SK-N-SH treated with all-trans-retinoic acid at 6 μM for 48 hours (cell line): ENCODE measurements around the gene PTPRD.

ENCODE experiments used
- ATAC-seq: fragments of 200-7000 bp; cut with Tn5 transposase; 3 replicates; pipeline ENCODE4 v1.9.1; 2020; ENCODE audit warnings: mild to moderate bottlenecking, moderate library complexity
- BACH2 ChIP-seq: fragments of 250-450 bp; sonication (Bioruptor Pico); IDR thresholded peaks from 2 replicates; pipeline ENCODE4 v1.9.0; 2021; ENCODE audit warnings: mild to moderate bottlenecking, borderline replicate concordance
- CSDC2 ChIP-seq: fragments of 250-450 bp; sonication (Bioruptor Pico); IDR thresholded peaks from 2 replicates; pipeline ENCODE4 v1.5.0; 2020; ENCODE audit warnings: mild to moderate bottlenecking, moderate library complexity
- ESRRG ChIP-seq: fragments of 250-450 bp; sonication (Bioruptor Pico); IDR thresholded peaks from 2 replicates; pipeline ENCODE4 v1.6.1; 2021; ENCODE audit warnings: mild to moderate bottlenecking
- GLIS3 ChIP-seq: fragments of 250-450 bp; sonication (Bioruptor Pico); IDR thresholded peaks from 2 replicates; pipeline ENCODE4 v1.5.0; 2020; ENCODE audit warnings: mild to moderate bottlenecking, moderate library complexity
- OSR1 ChIP-seq: fragments of 250-450 bp; sonication (Bioruptor Pico); IDR thresholded peaks from 2 replicates; pipeline ENCODE4 v1.8.0; 2022; ENCODE audit warnings: moderate library complexity, mild to moderate bottlenecking, inconsistent platforms
- PPARA ChIP-seq: fragments of 250-450 bp; sonication (Bioruptor Pico); IDR thresholded peaks from 2 replicates; pipeline ENCODE4 v1.5.0; 2020; ENCODE audit warnings: mild to moderate bottlenecking, borderline replicate concordance
- RARB ChIP-seq: fragments of 250-450 bp; sonication (Bioruptor Pico); IDR thresholded peaks from 2 replicates; pipeline ENCODE4 v1.8.0; 2021; ENCODE audit warnings: mild to moderate bottlenecking, moderate library complexity
- SNAI2 ChIP-seq: fragments of 250-450 bp; sonication (Bioruptor Pico); IDR thresholded peaks from 2 replicates; pipeline ENCODE4 v1.5.0; 2020; ENCODE audit warnings: mild to moderate bottlenecking, moderate library complexity
- TCF4 ChIP-seq: fragments of 250-450 bp; sonication (Bioruptor Pico); IDR thresholded peaks from 2 replicates; pipeline ENCODE4 v1.8.0; 2021; ENCODE audit warnings: mild to moderate bottlenecking, moderate library complexity, borderline replicate concordance
- TOX ChIP-seq: fragments of 250-450 bp; sonication (Bioruptor Pico); IDR thresholded peaks from 2 replicates; pipeline ENCODE4 v1.8.0; 2021; ENCODE audit warnings: mild to moderate bottlenecking, moderate library complexity, borderline replicate concordance
- ZFP3 ChIP-seq: fragments of 250-450 bp; sonication (Bioruptor Pico); IDR thresholded peaks from 2 replicates; pipeline ENCODE4 v1.5.0; 2020; ENCODE audit warnings: mild to moderate bottlenecking, moderate library complexity
- ZNF565 ChIP-seq: fragments of 450-650 bp; formaldehyde crosslinking; conservative IDR thresholded peaks from 2 replicates; pipeline ENCODE4 v1.5.0; 2020; ENCODE audit warnings: low read depth, mild to moderate bottlenecking, moderate library complexity
- ZNF70 ChIP-seq: fragments of 450-650 bp; formaldehyde crosslinking; IDR thresholded peaks from 2 replicates; pipeline ENCODE4 v1.5.0; 2020; ENCODE audit warnings: mild to moderate bottlenecking, moderate library complexity
- ZNF8 ChIP-seq: fragments of 450-650 bp; formaldehyde crosslinking; IDR thresholded peaks from 2 replicates; pipeline ENCODE4 v1.5.0; 2020; ENCODE audit warnings: mild to moderate bottlenecking, moderate library complexity
- TF ChIP-seq, protein P1 (sequence below): fragments of 250-450 bp; sonication (Bioruptor Pico); IDR thresholded peaks from 2 replicates; pipeline ENCODE4 v1.5.1; 2020; ENCODE audit warnings: low read depth, mild to moderate bottlenecking, moderate library complexity
- TF ChIP-seq, protein P2 (sequence below): fragments of 250-450 bp; sonication (Bioruptor Pico); IDR thresholded peaks from 2 replicates; pipeline ENCODE4 v1.5.1; 2021; ENCODE audit warnings: mild to moderate bottlenecking, moderate library complexity
- TF ChIP-seq, protein P3 (sequence below): fragments of 250-450 bp; sonication (Bioruptor Pico); IDR thresholded peaks from 2 replicates; pipeline ENCODE4 v1.8.0; 2021; ENCODE audit warnings: low read depth, mild to moderate bottlenecking, moderate library complexity, borderline replicate concordance
- TF ChIP-seq, protein P4 (sequence below): fragments of 250-450 bp; sonication (Bioruptor Pico); IDR thresholded peaks from 2 replicates; pipeline ENCODE4 v1.5.0; 2020; ENCODE audit warnings: mild to moderate bottlenecking, moderate library complexity
- TF ChIP-seq, protein P5 (sequence below): fragments of 250-450 bp; sonication (Bioruptor Pico); IDR thresholded peaks from 2 replicates; pipeline ENCODE4 v1.8.0; 2020; ENCODE audit warnings: mild to moderate bottlenecking, moderate library complexity, borderline replicate concordance

Gene PTPRD

DNA sequence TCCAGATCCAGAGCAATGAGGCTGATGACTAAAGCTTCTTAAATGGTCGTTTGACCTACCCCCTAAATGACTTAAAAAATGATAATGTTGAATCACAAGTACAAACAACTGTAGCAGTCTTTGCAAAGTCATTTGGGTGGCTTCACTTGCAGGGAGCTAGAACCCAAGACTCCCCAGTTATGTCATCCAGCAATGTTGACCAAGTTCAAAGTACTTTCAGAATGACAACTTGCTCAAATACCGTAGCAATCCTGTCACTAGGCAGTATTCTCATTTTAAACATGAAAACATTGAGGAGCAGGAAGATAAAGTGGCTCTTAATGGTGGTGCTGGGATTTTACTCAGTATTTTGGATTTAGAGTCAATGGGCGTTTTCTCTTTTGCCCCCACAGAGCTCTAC is 1596.2 kb downstream of the PTPRD start:
- no peak for ATAC-seq
- TF ChIP-seq SNAI2 (CRISPR knock-in tag) (no peak), ZNF565 (CRISPR knock-in tag) (no peak), BACH2 (CRISPR knock-in tag) (no peak)

DNA sequence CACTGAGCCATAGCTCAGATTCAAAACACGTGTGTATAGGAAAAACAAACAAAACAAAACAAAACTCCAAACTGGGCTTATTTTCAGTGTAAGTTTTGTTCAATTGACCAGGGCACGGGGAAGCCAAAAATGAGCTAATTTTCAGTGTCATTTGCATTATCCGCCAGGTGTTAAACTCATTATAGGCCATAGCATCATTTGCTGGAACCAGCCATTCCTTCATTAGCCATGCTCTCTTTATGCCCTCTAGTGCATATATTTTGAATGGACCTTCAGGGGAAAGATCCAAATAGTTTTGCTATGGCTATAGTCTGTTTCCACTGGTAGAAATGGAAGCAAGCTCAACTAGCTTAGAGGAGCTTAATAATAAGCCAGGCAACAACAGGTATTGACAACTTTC is 1608.0 kb downstream of the PTPRD start:
- ATAC-seq = no peak
- no peak for TF ChIP-seq TCF4
- no peak for TF ChIP-seq ZNF70
- no peak for TF ChIP-seq PPARA (CRISPR knock-in tag)
- TF ChIP-seq CSDC2 (CRISPR knock-in tag) = no peak
- no peak for TF ChIP-seq OSR1 (CRISPR knock-in tag)
- TF ChIP-seq, protein P1, sequence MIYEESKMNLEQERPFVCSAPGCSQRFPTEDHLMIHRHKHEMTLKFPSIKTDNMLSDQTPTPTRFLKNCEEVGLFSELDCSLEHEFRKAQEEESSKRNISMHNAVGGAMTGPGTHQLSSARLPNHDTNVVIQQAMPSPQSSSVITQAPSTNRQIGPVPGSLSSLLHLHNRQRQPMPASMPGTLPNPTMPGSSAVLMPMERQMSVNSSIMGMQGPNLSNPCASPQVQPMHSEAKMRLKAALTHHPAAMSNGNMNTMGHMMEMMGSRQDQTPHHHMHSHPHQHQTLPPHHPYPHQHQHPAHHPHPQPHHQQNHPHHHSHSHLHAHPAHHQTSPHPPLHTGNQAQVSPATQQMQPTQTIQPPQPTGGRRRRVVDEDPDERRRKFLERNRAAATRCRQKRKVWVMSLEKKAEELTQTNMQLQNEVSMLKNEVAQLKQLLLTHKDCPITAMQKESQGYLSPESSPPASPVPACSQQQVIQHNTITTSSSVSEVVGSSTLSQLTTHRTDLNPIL (CRISPR knock-in tag) = no peak
- TF ChIP-seq ESRRG (CRISPR knock-in tag) = no peak
- no peak for TF ChIP-seq ZNF565 (CRISPR knock-in tag)
- TF ChIP-seq, protein P2, sequence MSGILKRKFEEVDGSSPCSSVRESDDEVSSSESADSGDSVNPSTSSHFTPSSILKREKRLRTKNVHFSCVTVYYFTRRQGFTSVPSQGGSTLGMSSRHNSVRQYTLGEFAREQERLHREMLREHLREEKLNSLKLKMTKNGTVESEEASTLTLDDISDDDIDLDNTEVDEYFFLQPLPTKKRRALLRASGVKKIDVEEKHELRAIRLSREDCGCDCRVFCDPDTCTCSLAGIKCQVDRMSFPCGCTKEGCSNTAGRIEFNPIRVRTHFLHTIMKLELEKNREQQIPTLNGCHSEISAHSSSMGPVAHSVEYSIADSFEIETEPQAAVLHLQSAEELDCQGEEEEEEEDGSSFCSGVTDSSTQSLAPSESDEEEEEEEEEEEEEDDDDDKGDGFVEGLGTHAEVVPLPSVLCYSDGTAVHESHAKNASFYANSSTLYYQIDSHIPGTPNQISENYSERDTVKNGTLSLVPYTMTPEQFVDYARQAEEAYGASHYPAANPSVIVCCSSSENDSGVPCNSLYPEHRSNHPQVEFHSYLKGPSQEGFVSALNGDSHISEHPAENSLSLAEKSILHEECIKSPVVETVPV (CRISPR knock-in tag) = no peak
- TF ChIP-seq, protein P3, sequence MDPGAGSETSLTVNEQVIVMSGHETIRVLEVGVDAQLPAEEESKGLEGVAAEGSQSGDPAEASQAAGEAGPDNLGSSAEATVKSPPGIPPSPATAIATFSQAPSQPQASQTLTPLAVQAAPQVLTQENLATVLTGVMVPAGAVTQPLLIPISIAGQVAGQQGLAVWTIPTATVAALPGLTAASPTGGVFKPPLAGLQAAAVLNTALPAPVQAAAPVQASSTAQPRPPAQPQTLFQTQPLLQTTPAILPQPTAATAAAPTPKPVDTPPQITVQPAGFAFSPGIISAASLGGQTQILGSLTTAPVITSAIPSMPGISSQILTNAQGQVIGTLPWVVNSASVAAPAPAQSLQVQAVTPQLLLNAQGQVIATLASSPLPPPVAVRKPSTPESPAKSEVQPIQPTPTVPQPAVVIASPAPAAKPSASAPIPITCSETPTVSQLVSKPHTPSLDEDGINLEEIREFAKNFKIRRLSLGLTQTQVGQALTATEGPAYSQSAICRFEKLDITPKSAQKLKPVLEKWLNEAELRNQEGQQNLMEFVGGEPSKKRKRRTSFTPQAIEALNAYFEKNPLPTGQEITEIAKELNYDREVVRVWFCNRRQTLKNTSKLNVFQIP (CRISPR knock-in tag) = no peak

DNA sequence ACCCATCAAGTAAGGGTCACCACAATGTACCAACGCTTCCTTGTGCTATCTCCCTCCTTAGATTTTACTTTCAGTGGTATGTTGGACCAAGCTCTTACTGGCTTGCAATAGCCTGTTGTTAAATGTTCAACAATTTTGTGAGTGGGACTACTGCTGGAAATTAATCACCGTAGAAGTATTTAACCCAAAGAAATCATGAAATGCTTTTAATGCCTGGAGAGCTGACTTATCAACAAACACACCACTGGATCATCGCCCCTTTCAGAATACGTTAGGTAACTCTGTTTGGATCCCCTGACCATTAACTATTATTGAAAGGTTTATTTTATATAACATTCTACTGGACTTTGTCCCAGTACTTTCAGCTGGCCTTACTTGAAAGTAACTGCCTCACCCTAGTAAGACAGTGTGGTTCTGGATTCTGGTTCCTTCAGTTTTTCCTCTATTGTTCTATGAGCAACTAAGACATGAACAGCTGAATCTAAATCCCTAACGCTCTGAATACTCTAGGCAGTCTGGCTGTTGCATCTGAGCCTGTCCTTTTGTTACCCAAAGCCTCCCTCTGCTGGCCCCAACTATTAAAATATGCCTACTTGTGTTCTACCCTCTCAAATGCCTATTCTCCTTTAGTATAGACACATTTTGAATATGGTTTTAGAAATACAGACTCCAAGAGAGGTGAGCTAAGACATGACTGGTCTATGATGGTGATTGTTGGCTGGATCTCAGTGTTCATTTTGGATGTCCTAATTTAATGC is 1609.8 kb downstream of the PTPRD start:
- no peak for ATAC-seq
- TF ChIP-seq ZNF8 (no peak), SNAI2 (CRISPR knock-in tag) (no peak), TOX (CRISPR knock-in tag) (no peak), ZNF565 (CRISPR knock-in tag) (no peak), ZFP3 (CRISPR knock-in tag) (no peak), OSR1 (CRISPR knock-in tag) (no peak), CSDC2 (CRISPR knock-in tag) (no peak), GLIS3 (CRISPR knock-in tag) (no peak), ESRRG (CRISPR knock-in tag) (no peak), TCF4 (no peak), BACH2 (CRISPR knock-in tag) (no peak), RARB (no peak)
- TF ChIP-seq, protein P4, sequence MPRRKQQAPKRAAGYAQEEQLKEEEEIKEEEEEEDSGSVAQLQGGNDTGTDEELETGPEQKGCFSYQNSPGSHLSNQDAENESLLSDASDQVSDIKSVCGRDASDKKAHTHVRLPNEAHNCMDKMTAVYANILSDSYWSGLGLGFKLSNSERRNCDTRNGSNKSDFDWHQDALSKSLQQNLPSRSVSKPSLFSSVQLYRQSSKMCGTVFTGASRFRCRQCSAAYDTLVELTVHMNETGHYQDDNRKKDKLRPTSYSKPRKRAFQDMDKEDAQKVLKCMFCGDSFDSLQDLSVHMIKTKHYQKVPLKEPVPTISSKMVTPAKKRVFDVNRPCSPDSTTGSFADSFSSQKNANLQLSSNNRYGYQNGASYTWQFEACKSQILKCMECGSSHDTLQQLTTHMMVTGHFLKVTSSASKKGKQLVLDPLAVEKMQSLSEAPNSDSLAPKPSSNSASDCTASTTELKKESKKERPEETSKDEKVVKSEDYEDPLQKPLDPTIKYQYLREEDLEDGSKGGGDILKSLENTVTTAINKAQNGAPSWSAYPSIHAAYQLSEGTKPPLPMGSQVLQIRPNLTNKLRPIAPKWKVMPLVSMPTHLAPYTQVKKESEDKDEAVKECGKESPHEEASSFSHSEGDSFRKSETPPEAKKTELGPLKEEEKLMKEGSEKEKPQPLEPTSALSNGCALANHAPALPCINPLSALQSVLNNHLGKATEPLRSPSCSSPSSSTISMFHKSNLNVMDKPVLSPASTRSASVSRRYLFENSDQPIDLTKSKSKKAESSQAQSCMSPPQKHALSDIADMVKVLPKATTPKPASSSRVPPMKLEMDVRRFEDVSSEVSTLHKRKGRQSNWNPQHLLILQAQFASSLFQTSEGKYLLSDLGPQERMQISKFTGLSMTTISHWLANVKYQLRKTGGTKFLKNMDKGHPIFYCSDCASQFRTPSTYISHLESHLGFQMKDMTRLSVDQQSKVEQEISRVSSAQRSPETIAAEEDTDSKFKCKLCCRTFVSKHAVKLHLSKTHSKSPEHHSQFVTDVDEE (CRISPR knock-in tag) = no peak
- TF ChIP-seq, protein P5, sequence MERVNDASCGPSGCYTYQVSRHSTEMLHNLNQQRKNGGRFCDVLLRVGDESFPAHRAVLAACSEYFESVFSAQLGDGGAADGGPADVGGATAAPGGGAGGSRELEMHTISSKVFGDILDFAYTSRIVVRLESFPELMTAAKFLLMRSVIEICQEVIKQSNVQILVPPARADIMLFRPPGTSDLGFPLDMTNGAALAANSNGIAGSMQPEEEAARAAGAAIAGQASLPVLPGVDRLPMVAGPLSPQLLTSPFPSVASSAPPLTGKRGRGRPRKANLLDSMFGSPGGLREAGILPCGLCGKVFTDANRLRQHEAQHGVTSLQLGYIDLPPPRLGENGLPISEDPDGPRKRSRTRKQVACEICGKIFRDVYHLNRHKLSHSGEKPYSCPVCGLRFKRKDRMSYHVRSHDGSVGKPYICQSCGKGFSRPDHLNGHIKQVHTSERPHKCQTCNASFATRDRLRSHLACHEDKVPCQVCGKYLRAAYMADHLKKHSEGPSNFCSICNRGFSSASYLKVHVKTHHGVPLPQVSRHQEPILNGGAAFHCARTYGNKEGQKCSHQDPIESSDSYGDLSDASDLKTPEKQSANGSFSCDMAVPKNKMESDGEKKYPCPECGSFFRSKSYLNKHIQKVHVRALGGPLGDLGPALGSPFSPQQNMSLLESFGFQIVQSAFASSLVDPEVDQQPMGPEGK (CRISPR knock-in tag) = no peak
- TF ChIP-seq, protein P2 (CRISPR knock-in tag) = no peak
- TF ChIP-seq, all 23 proteins: peak for 0
